DMS153 (cell line): ENCODE data around the gene TRA2B.
A peak's percentile ranks its signal among the peaks of the same experiment; 100 is the strongest.

Experiments used
- DNase-seq: peaks from one replicate; lab custom pipeline; 2025; lab: John Stamatoyannopoulos, UW

Gene TRA2B

DNA sequence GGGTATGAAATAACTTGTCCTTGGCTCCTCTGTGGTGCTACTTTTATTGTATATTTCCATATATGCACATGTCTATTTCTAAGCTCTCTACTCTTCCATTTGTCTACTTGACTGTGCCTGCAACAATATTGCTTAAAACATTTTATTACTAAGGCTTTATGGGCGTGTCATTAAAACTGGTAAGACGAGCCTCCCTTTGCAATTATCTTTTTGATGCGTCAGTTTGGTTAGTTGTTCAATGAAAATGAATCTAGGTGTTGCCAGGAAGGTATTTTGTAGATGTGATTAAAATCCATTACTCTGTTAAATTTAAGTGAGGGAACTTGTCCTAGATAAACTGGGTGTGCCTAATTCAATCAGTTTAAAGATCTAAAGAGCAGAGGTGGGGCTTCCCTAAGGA, 12.9 kb upstream of the TRA2B start:
- DNase-seq, result no peak

GRCh38 chr3:185949515-185949914, 11.7 kb upstream of the TRA2B start:
- DNase-seq, result no peak

DNA sequence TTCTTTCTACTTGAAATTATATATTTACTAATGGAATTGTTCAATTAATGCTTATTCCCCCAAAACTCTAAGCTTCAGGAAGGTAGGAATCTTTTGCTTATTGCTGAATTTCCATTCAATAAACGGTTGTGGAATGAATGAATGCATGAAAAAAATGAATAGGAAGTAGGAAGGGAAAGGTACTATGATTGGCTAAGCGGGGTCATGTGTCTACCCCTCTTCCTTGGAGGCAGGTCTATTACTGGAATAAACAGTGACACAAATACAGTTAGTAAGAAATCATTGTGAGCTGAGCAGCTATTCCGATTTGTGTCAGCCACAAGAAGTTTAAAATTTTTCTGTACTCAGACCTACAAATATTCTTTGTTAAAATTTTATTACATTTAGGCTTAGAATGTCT, 10.5 kb upstream of the TRA2B start:
- no peak for DNase-seq

- no peak for DNase-seq
These were observed 5.9 kb upstream of the TRA2B start for GRCh38 chr3:185943760-185944106.

DNA sequence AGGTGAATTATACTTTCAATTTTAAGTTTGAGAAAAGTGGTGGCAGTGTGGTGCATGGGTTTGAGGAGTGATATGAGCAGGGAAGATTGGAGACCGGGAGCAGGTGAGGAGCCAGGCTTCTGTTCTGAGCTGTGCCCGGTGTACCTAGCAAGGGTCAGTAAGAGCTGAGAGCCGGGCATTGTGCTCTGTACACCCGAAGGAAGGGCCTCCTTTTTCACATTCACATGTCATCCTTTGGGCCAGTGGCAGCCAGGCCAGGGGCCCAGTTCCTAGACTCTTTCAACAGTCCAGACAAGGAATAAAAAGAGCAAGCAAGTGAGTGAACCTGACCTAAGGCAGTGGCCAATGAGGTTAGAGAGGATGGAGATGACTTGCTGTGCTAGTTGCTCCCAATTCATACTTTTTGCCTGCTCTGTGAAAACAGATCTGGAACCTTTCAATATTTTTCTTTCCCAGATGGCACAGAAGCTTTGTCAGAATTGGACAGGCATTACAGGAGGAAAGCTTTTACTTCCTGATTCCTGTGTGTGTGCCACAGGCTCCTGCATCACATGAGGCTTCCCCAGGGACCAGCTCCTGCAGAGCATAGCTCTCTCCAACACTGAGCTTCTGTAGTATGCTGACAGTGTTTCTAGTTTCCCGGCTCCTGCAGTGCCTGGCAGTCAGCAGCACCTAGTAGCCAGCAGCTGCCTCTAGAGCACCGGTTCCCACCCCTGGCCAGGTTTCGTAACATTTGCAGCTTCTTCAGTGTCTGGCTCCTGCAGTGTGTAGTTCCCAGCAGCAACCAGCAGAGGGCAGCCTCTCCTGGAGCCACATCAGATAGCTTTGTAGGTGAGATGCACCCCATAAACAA, 5.3 kb upstream of the TRA2B start:
- DNase-seq, result peak; percentile 94

DNA sequence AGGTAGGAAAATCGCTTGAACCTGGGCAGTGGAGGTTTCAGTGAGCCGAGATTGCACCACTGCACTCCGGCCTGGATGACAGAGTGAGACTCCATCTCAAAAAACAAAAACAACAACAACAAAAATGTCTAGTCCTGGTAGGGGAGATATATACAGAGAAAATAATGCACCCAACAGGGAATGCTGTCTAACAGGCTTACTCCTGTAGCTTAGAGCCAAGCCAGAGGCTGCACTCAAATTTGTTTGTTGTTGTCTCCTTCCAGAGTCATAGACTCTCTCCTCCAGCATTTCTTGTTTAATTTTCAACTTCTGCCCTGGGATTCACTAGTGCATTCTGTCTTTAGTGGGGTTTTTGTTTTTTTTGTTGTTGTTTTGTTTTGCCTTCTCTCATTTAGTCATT, 4.6 kb upstream of the TRA2B start:
- DNase-seq, result no peak

DNA sequence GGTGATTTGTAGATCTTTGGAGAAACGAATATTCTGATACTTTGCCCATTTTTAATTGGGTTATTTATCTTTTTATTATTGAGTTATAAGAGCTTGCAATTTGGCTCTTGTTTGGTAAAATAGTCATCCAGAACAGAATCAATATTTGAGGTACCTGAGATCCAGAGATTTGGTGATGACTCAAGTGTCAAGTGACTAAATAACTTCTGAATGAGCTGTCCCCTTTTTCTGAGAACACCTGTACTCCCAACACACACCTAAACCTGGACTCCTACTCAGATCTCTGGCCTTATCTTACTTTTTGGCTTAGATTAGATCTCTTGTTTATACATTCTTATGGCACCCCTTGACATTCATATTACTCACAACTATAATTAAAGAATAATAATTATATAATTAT, 3.1 kb upstream of the TRA2B start:
- DNase-seq, result no peak

- DNase-seq, result no peak
These were observed 1.9 kb upstream of the TRA2B start for GRCh38 chr3:185939721-185940120.

GRCh38 chr3:185936814-185937688, 763 bp downstream of the TRA2B start:
- peak; percentile 67 for DNase-seq

- DNase-seq, result no peak
These were observed 1.6 kb downstream of the TRA2B start for GRCh38 chr3:185936273-185936629.

GRCh38 chr3:185935465-185936272, 2.1 kb downstream of the TRA2B start:
- no peak for DNase-seq

DNA sequence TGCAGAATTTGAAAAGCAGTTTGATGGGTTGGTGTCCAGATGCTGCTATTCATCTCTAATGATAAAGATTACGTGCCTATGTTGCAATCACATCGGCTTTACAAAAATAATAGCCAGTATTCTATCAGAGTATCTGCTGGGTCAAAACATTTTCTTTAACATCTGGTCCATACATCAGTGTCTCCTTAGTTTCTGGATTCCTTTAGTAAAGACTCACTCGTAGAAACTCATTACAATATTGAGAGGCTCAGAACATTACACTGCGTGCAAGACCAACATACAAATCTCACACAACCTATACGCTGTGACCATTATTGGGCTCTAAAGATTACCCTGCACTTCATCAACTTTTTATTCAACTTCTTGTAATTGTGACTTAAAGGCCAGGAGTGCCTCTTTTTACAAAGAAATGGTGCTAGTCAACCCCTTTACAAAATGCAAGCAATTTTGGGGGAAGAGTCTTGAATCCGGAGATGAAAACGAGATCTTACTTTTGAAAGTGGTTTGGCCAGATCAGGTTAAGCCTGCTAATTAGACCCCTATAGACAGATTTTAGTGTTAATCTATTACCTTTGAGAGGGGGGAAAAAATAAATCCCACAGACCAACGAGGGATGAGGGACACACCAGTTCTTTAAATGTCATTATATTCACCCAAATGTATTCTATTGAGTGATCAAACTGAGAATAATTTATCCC, 2.9 kb downstream of the TRA2B start:
- no peak for DNase-seq

DNA sequence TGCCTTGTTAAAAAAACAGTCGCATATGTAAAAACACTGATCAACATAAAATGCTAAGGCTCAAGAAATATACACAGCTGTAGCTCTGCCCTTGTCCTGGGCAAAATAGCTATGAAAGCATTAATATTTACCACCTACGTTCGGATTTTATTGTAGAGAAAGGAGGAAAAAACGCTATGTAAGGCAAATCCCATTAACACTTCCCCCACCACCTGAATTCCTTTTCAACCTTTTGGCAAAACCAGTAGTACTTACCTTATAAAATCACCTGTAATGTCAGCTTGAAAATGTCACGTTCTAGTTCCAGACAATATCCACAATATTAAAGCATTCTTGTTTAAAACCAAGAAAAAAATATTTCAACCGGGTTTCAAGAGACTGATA, 3.6 kb downstream of the TRA2B start:
- no peak for DNase-seq

- DNase-seq, result no peak
These were observed 4.2 kb downstream of the TRA2B start for GRCh38 chr3:185933374-185934173.

DNA sequence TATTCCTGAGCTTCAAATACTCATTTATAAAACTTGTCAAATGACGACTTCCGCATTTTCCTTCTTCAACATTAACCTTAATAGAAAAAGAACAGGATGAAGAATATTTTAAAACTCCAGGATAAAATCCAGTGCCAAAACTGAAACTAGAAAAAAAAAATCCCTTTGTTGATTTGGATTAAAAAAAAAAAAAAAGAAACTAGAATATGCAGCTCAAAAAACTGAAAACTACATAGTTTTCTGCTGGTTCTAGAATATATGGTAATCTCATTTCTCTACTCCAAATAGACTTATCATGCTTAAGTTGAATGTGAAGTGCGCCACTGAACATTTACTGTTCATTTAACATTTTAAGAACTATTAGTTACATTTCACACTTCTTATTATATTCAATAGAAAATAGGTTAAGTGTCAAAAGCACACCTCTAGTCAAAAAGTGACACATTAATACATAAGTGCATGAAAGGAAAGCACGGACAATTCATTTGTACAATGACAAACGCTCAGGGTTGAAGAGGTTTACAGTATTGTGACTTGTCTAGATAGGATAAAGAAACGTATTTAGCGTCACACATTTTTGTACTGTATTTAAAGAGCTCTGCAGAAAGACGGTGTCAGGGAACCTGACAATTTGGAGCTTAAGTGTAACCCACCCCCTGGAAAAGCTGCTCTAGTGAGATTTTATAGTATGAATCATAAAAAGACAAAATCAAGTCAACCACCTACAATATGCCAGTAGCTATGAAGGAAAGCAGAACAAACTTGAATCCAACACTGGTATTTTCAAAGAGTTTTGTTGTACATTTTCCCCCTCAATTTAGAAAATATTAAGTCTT, 5.8 kb downstream of the TRA2B start:
- DNase-seq, result no peak

DNA sequence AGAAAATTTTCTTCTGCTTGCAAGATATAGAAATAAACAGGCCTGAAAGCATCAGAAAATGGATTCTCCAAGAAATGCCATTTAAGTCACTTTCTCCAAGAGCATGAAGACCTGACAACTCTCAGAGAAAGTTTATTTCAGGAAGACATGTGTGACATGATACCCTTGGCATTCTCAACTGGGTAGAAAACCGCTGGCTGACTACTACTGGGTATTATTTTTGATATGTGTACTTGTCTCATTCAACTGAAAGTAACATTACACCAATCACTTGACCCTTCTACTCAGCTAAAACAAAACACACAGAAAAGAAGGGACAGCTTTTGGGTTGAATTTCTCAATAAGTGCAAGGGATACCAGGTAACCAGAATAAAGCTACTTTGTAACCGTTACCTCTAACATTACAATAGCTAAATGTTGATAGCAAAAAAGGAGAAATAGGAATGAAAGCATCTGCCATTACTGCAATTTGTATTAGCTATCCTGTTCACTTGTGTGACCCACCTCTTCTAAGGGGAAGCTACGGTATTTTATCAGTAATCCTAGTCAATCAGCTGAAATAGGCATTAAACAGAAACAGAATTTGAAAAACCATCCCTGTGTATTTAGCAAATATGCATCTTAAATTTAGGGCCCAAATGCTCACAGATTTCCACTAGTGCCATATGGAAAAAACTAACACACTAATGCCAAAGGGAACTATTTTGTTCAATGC, 7.3 kb downstream of the TRA2B start:
- DNase-seq, result no peak

GRCh38 chr3:185929192-185930151, 8.3 kb downstream of the TRA2B start:
- no peak for DNase-seq

GRCh38 chr3:185928496-185928895, 9.3 kb downstream of the TRA2B start:
- no peak for DNase-seq
